ENCODE measurements around the gene SNX20.

- TF ChIP-seq POLR2AphosphoS5 (IDR thresholded peaks at IDR 0.05) (no peak), CTCF (IDR thresholded peaks at IDR 0.05) (peak; percentile 9 to 40)
These were observed 9.4 kb downstream of the SNX20 start for GRCh38 chr16:50671644-50672260.

Measured in suprapubic skin (tissue), 3 donors.